HUDEP-2 (cell line): ENCODE measurements around the gene FAM200A.
A peak's percentile ranks its signal among the peaks of the same experiment; 100 is the strongest.
"Not testable (repeated sequence)": the region's sequence is repeated elsewhere in the genome, so short reads cannot be mapped to it uniquely, and the experiment has no call there.

Experiments used
- DNase-seq, 76 experiments: peaks; one replicate each; lab custom pipeline; 2025; ENCODE audit not compliant: unreplicated experiment in 76 of 76; lab: John Stamatoyannopoulos, UW

Gene FAM200A

GRCh38 chr7:99559175-99559915 lies 7.4 kb upstream of the FAM200A start:
- DNase-seq: peak in 2 of 76 experiments; percentile 6 to 34

GRCh38 chr7:99558306-99559174 lies 6.6 kb upstream of the FAM200A start, which contains the start of gene ZNF655:
TSS of gene ZNF655 (plus strand) at chr7:99558642. CDS start at chr7:99560560, 1,918 bp downstream.
- DNase-seq: peak in 61 of 76 experiments; percentile 4 to 81 (median 52)

- peak in 5 of 76 experiments; percentile 20 to 42 (median 36) for DNase-seq
Observed at GRCh38 chr7:99557940-99558305, 6.0 kb upstream of the FAM200A start.

GRCh38 chr7:99557196-99557607 lies 5.3 kb upstream of the FAM200A start:
- no peak for DNase-seq

- no peak for DNase-seq
Observed at GRCh38 chr7:99554939-99555338, 3.0 kb upstream of the FAM200A start.

- no peak for DNase-seq
Observed at GRCh38 chr7:99553039-99553438, 1.1 kb upstream of the FAM200A start.

GRCh38 chr7:99551334-99551733 lies 580 bp downstream of the FAM200A start:
- peak in 2 of 76 experiments; percentile 3 to 22 for DNase-seq

- not testable (repeated sequence) for DNase-seq
Observed at GRCh38 chr7:99549545-99549944, 2.4 kb downstream of the FAM200A start.

GRCh38 chr7:99545308-99545707 lies 6.6 kb downstream of the FAM200A start:
- not testable (repeated sequence) for DNase-seq

GRCh38 chr7:99543916-99544315 lies 8.0 kb downstream of the FAM200A start:
- no peak for DNase-seq

- DNase-seq: no peak
Observed at GRCh38 chr7:99543081-99543671, 8.7 kb downstream of the FAM200A start.

GRCh38 chr7:99541212-99541611 lies 10.7 kb downstream of the FAM200A start:
- no peak for DNase-seq

GRCh38 chr7:99540542-99540941 lies 11.4 kb downstream of the FAM200A start:
- DNase-seq: no peak

GRCh38 chr7:99539213-99539811 lies 12.6 kb downstream of the FAM200A start:
- no peak for DNase-seq

- DNase-seq: no peak
Observed at GRCh38 chr7:99535667-99536066, 16.2 kb downstream of the FAM200A start.

- no peak for DNase-seq
Observed at GRCh38 chr7:99531354-99531765, 20.6 kb downstream of the FAM200A start.

GRCh38 chr7:99525713-99526440 lies 26.0 kb downstream of the FAM200A start:
- DNase-seq: peak in 5 of 76 experiments; percentile 4 to 14 (median 13)

- no peak for DNase-seq
Observed at GRCh38 chr7:99521399-99521798, 30.5 kb downstream of the FAM200A start.

- DNase-seq: no peak
Observed at GRCh38 chr7:99514050-99514449, 37.9 kb downstream of the FAM200A start.

- no peak for DNase-seq
Observed at GRCh38 chr7:99505324-99505662, 46.6 kb downstream of the FAM200A start.
